GM13977 (cell line): Measurements from ENCODE around the gene PDGFRB.

Experiments used
- DNase-seq: peaks from one replicate; pipeline ENCODE4 v3.0.0; 2012; ENCODE audit warnings: low spot score
- in situ Hi-C: fragments of 300-500 bp; cut with MboI; formaldehyde crosslinking; loops from one replicate; pipeline ENCODE4 v1.12.0; 2022; ENCODE audit warnings: low sequenced_read_pairs, low pct_unique_long_range_greater_than_20kb, mixed read lengths, inconsistent platforms; ENCODE audit not compliant: unreplicated experiment
- TF ChIP-seq, protein P1 (sequence below): IDR thresholded peaks from 2 replicates; pipeline ENCODE4 v1.5.1; 2012; ENCODE audit warnings: mild to moderate bottlenecking, control low read depth; ENCODE audit not compliant: insufficient read depth; ENCODE audit errors: extremely low read depth, missing control alignments

Gene PDGFRB

DNA sequence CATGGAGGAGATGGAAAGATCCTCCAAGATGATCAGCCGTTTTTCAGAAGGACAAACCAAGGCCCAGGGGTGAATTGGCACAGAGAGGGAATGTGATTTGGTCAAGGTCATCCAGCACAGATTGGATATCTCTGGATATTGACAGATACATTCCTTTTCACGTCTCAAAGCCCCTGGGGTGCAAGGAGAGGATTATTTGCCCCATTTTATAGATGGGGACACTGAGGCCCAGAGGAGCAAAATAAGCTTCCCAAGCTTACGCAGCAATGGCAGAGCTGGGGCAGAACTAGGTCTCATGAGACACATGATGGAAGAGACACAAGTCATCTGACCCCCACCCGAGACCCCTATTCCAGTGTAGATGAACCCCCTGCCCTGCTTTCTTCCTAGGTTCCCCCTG is 895 bp upstream of the PDGFRB start:
- no peak for DNase-seq
- TF ChIP-seq, protein P1, sequence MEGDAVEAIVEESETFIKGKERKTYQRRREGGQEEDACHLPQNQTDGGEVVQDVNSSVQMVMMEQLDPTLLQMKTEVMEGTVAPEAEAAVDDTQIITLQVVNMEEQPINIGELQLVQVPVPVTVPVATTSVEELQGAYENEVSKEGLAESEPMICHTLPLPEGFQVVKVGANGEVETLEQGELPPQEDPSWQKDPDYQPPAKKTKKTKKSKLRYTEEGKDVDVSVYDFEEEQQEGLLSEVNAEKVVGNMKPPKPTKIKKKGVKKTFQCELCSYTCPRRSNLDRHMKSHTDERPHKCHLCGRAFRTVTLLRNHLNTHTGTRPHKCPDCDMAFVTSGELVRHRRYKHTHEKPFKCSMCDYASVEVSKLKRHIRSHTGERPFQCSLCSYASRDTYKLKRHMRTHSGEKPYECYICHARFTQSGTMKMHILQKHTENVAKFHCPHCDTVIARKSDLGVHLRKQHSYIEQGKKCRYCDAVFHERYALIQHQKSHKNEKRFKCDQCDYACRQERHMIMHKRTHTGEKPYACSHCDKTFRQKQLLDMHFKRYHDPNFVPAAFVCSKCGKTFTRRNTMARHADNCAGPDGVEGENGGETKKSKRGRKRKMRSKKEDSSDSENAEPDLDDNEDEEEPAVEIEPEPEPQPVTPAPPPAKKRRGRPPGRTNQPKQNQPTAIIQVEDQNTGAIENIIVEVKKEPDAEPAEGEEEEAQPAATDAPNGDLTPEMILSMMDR = no peak
- in situ Hi-C loops = no loop called here

GRCh38 chr5:150156027-150156368 is 353 bp upstream of the PDGFRB start:
- in situ Hi-C loops = no loop called here
- no peak for DNase-seq

GRCh38 chr5:150154618-150155128 is 972 bp downstream of the PDGFRB start:
- in situ Hi-C loops = no loop called here
- DNase-seq = no peak
- TF ChIP-seq, protein P1 = no peak

More at GRCh38 chr5:150156027-150156368, 353 bp upstream of the PDGFRB start:
- TF ChIP-seq, protein P1 = no peak

- no peak for DNase-seq
- in situ Hi-C loops = no loop called here
- TF ChIP-seq, protein P1 = no peak
Measured at GRCh38 chr5:150153957-150154617, 1.6 kb downstream of the PDGFRB start.

DNA sequence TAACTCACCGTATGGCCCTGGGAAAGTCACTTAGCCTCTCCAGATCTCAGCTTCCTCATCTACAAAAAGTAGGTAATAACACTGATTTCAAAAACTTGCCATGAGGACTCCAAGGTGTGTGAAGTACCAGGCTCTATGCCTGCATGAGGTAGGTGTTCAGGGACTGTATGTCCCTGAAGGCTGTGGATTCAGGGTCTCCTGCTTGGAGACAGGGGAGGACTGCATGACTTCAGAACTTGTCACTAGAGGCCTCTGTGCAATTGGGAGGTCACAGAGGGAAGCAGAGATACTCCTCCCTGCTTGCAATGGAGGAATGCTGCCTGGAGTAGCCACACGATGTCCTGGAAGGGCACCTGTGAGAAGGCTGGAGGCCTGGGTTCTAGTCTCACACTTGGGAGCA is 2.2 kb downstream of the PDGFRB start:
- TF ChIP-seq, protein P1 = no peak
- DNase-seq = no peak
- in situ Hi-C loops = no loop called here

DNA sequence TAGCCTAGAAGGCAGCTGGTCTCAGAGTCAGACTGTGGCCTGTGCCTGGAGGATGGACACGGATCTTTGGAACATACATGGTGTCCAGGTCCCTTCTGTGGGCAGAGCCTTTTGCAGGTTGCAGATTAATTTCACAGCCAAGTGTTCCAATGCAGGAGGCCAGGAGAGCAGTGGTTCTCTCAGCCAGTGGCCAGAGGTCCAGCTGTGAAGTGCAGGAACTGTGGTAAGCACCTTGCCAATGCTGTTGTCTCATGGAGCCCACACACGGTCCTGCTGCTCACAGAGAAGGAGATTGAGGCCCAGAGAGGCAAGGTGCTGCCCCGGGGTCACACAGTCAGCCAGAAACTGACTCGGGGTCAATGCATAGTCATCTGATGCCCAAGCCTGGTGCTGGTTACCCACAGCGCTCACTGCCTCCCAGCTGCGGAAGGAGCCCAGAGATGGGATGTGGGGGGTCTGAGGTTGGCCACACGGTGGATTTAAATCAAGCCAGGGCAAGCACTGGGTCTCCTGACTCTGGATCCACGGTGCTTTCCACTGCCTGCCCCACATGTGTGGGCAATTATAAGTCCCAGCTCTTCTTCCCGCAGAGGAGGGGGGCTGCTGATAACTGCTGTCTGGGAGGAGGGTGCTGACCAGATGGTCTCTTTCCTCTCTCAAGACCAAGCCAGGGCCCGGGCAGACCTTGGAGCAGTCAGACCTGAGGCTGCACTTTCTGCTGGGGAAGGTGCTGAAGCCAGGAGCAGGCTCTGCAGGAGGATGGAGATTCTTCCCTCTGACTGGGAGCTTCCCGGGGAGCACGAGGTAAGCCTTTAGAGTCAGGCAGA is 2.8 kb downstream of the PDGFRB start:
- in situ Hi-C loops = no loop called here
- DNase-seq = no peak
- TF ChIP-seq, protein P1 = no peak
